ENCODE measurements around the gene PHACTR3.

The PHACTR3 gene

GRCh38 chr20:59611286-59611685, 6.9 kb downstream of the PHACTR3 start:
- DNase-seq = no peak
- Histone ChIP-seq H3K79me2 (ENCODE audit: low read length) (no peaks in the 10 kb centered on the region), H3K27ac (ENCODE audit: low read length) (no peak overlapping the region), H3K27me3 (replicated peaks; ENCODE audit: insufficient read depth, low read length) (peaks cover 87% of the 10 kb centered on the region), H3F3A (ENCODE audit: insufficient read depth, low read length) (no peaks in the 10 kb centered on the region), H3K9me2 (replicated peaks; ENCODE audit: insufficient read depth, low read length) (no peaks in the 10 kb centered on the region), H4K20me1 (ENCODE audit: insufficient read depth, low read length) (no peaks in the 10 kb centered on the region), H3K4me1 (ENCODE audit: low read length) (no peaks in the 10 kb centered on the region), H3K9me3 (replicated peaks; ENCODE audit: insufficient read depth, low read length) (no peaks in the 10 kb centered on the region), H3K4me2 (ENCODE audit: low read depth, low read length) (no peak overlapping the region), H2AFZ (ENCODE audit: low read length) (no peak overlapping the region), H3K36me3 (replicated peaks; ENCODE audit: insufficient read depth, low read length) (no peaks in the 10 kb centered on the region), H3K9ac (ENCODE audit: low read length) (no peak overlapping the region), H3K4me3 (ENCODE audit: low read length) (no peak overlapping the region)
- no peak for TF ChIP-seq EZH2 (optimal IDR thresholded peaks at IDR 0.05; ENCODE audit: low read depth, low read length)

- no peak for DNase-seq
- no peaks in the 10 kb centered on the region for H3K9me3 ChIP-seq (replicated peaks; ENCODE audit: insufficient read depth, low read length)
- H3K4me1 ChIP-seq (ENCODE audit: low read length) = no peaks in the 10 kb centered on the region
- no peaks in the 10 kb centered on the region for H4K20me1 ChIP-seq (ENCODE audit: insufficient read depth, low read length)
- H3K9me2 ChIP-seq (replicated peaks; ENCODE audit: insufficient read depth, low read length) = no peaks in the 10 kb centered on the region
- no peak overlapping the region for H3K4me2 ChIP-seq (ENCODE audit: low read depth, low read length)
- no peaks in the 10 kb centered on the region for H3K79me2 ChIP-seq (ENCODE audit: low read length)
- H3K9ac ChIP-seq (ENCODE audit: low read length) = no peak overlapping the region
- H3F3A ChIP-seq (ENCODE audit: insufficient read depth, low read length) = no peaks in the 10 kb centered on the region
- H2AFZ ChIP-seq (ENCODE audit: low read length) = no peak overlapping the region
- H3K36me3 ChIP-seq (replicated peaks; ENCODE audit: insufficient read depth, low read length) = no peaks in the 10 kb centered on the region
- H3K27me3 ChIP-seq (replicated peaks; ENCODE audit: insufficient read depth, low read length) = peaks cover 82% of the 10 kb centered on the region
- H3K4me3 ChIP-seq (ENCODE audit: low read length) = no peak overlapping the region
- H3K27ac ChIP-seq (ENCODE audit: low read length) = no peak overlapping the region
- TF ChIP-seq CTCF (IDR thresholded peaks at IDR 0.05; ENCODE audit: low read length) (no peak), EZH2phosphoT487 (IDR thresholded peaks at IDR 0.05; ENCODE audit: low read length) (no peak), EZH2 (optimal IDR thresholded peaks at IDR 0.05; ENCODE audit: low read depth, low read length) (no peak)
Measured at GRCh38 chr20:59613861-59614260, 9.5 kb downstream of the PHACTR3 start.

- no peak overlapping the region for H3K9ac ChIP-seq (ENCODE audit: low read length)
- H3K36me3 ChIP-seq (replicated peaks; ENCODE audit: insufficient read depth, low read length) = no peaks in the 10 kb centered on the region
Measured at GRCh38 chr20:59614714-59615113, 10.4 kb downstream of the PHACTR3 start.

More at GRCh38 chr20:59614714-59615113, 10.4 kb downstream of the PHACTR3 start:
- no peak overlapping the region for H3K27ac ChIP-seq (ENCODE audit: low read length)
- no peak overlapping the region for H2AFZ ChIP-seq (ENCODE audit: low read length)
- H3K4me2 ChIP-seq (ENCODE audit: low read depth, low read length) = no peak overlapping the region
- no peaks in the 10 kb centered on the region for H3K9me2 ChIP-seq (replicated peaks; ENCODE audit: insufficient read depth, low read length)
- H3K4me1 ChIP-seq (ENCODE audit: low read length) = no peaks in the 10 kb centered on the region
- H4K20me1 ChIP-seq (ENCODE audit: insufficient read depth, low read length) = no peaks in the 10 kb centered on the region
- H3F3A ChIP-seq (ENCODE audit: insufficient read depth, low read length) = no peaks in the 10 kb centered on the region
- peaks cover 84% of the 10 kb centered on the region for H3K27me3 ChIP-seq (replicated peaks; ENCODE audit: insufficient read depth, low read length)
- TF ChIP-seq CTCF (IDR thresholded peaks at IDR 0.05; ENCODE audit: low read length) (no peak), EZH2phosphoT487 (IDR thresholded peaks at IDR 0.05; ENCODE audit: low read length) (no peak)
- H3K4me3 ChIP-seq (ENCODE audit: low read length) = no peak overlapping the region
- no peaks in the 10 kb centered on the region for H3K79me2 ChIP-seq (ENCODE audit: low read length)
- no peak for DNase-seq
- H3K9me3 ChIP-seq (replicated peaks; ENCODE audit: insufficient read depth, low read length) = no peaks in the 10 kb centered on the region

Measured in MM.1S (cell line).